ENCODE measurements around the gene BCL10. TPM values are rescaled to one million over a fixed set of nuclear protein-coding genes. Genes with fewer than 3 reads are reported as not detected.
A peak's percentile ranks its signal among the peaks of the same experiment; 100 is the strongest.

BCL10 gene
- total RNA-seq (2021; ENCODE audit: unreplicated experiment) (33.8 TPM), Bru-seq, nascent RNA (percentile 96 among the genes with signal in this experiment), BruChase-seq, experiment 1, labeled RNA remaining after a 6-hour chase (percentile 83 among the genes with signal in this experiment), BruChase-seq, experiment 2, labeled RNA remaining after a 2-hour chase (percentile 95 among the genes with signal in this experiment)
- polyA plus RNA-seq (2012), result 10.7 and 12.1 TPM in 2 replicates
- long read RNA-seq, transcript BCL10-202 (3 exons, 776 nt), result minor isoform, 5 of 145 reads
- long read RNA-seq, transcript BCL10-203 (3 exons, 2,833 nt), result major isoform, 121 of 145 reads
- long read RNA-seq, partial matches to known transcripts, result 6 of 145 reads
- long read RNA-seq, other reads (novel, unspliced or antisense), result 12 of 145 reads

GRCh38 chr1:85276215-85276977 lies at the start of gene BCL10:
Gene BCL10 (minus strand): TSS chr1:85276632. CDS start chr1:85276352, 280 bp downstream.
- Histone ChIP-seq H3K36me3 (ENCODE audit: control insufficient read depth in 1 of 2, insufficient read depth in 2 of 2, low read length in 2 of 2) (no peaks in the 10 kb centered on the region), H3K9me2 (ENCODE audit: insufficient read depth) (no peaks in the 10 kb centered on the region), H4K20me1 (ENCODE audit: insufficient read depth) (no peaks in the 10 kb centered on the region), H3K27ac (ENCODE audit: low read depth, low read length) (peak within 1 kb of the TSS; percentile 67), H2AFZ (ENCODE audit: low read depth, low read length, poor library complexity, severe bottlenecking) (no peak within 1 kb of the TSS), H3K4me1 (ENCODE audit: control insufficient read depth in 1 of 2, insufficient read depth in 2 of 2, low read length in 2 of 2) (peaks cover 16 to 46% of the 10 kb centered on the region in 2 experiments), H3K27me3 (ENCODE audit: insufficient read depth, low read length) (no peaks in the 10 kb centered on the region), H3K9ac (ENCODE audit: low read length) (peak within 1 kb of the TSS; percentile 75), H3K9me3 (ENCODE audit: control insufficient read depth in 1 of 2, insufficient read depth in 1 of 2, low read depth in 1 of 2, low read length in 2 of 2) (no peaks in the 10 kb centered on the region), H3K79me2 (ENCODE audit: insufficient read depth, low read length) (peaks cover 48% of the 10 kb centered on the region), H3K4me3 (replicated peaks in 1 of 2; ENCODE audit: low read depth in 1 of 2, low read length in 2 of 2) (peak within 1 kb of the TSS; percentile 67 to 70), H3K4me2 (ENCODE audit: low read length) (peak within 1 kb of the TSS; percentile 87)
- peak; percentile 96 for DNase-seq (ENCODE audit: low read depth, low spot score)
- ChIA-PET POLR2A (interaction anchor here (0.6 to 2.0 kb wide), 11 partner anchors 8 to 305 kb away, joined by 3 to 9 read pairs (median 4); partner anchors contain the start of genes C1orf52 and CCN1), RAD21 (ENCODE audit: low non-redundant PET in 1 of 2, low total read pairs in 2 of 2, uncharacterized antibody in 2 of 2, unreplicated experiment in 2 of 2) (interaction anchor here (0.7 to 1.5 kb wide), 3 partner anchors 17 to 332 kb away, joined by 3 to 6 read pairs (median 4); partner anchors contain the start of gene C1orf52 (in 1 of the 2)), CTCF (interaction anchor here (0.5 to 3.0 kb wide), 9 partner anchors 12 to 418 kb away, joined by 3 to 24 read pairs (median 3); partner anchors contain the start of gene C1orf52)
- ATAC-seq, result peak; percentile 98
- no TSS peak for BruUV-seq (replicated peaks)
- intact Hi-C loops (cut with micrococcal nuclease), result no loop called here
- TF ChIP-seq EGR1 (IDR thresholded peaks at IDR 0.05; ENCODE audit: low read depth) (peak; percentile 61), POLR2AphosphoS5 (IDR thresholded peaks at IDR 0.05; ENCODE audit: low read depth, low read length) (peak; percentile 86), CEBPB (IDR thresholded peaks at IDR 0.05; ENCODE audit: low read depth) (no peak), CBX3 (IDR thresholded peaks at IDR 0.05; ENCODE audit: low read depth) (peak; percentile 65), RAD21 (IDR thresholded peaks at IDR 0.05; ENCODE audit: low read depth) (no peak), ZNF274 (IDR thresholded peaks at IDR 0.05; ENCODE audit: low read depth, low read length) (no peak), EZH2phosphoT487 (IDR thresholded peaks at IDR 0.05; ENCODE audit: borderline replicate concordance) (no peak), YY1 (IDR thresholded peaks at IDR 0.05; ENCODE audit: extremely low read depth, insufficient replicate concordance, low read depth, low read length) (peak; percentile 3), MAX (IDR thresholded peaks at IDR 0.05) (peak; percentile 18), SP1 (IDR thresholded peaks at IDR 0.05; ENCODE audit: low read depth) (peak; percentile 83), SIN3A (IDR thresholded peaks at IDR 0.05; ENCODE audit: low read depth) (peak; percentile 75; the same call in 1 of the 2 replicates), JUND (IDR thresholded peaks at IDR 0.05) (no peak), SRF (IDR thresholded peaks at IDR 0.05; ENCODE audit: low read depth) (peak; percentile 100), CTCF (IDR thresholded peaks at IDR 0.05 in 2 of 3, conservative IDR thresholded peaks at IDR 0.05 in 1 of 3; ENCODE audit: borderline replicate concordance in 1 of 3, insufficient read depth in 1 of 3, low read depth in 2 of 3, low read length in 2 of 3) (no peak), ZFX (IDR thresholded peaks at IDR 0.05) (no peak), REST (IDR thresholded peaks at IDR 0.05; ENCODE audit: low read depth) (no peak), FOSL1 (IDR thresholded peaks at IDR 0.05; ENCODE audit: low read depth) (no peak), POLR2A (IDR thresholded peaks at IDR 0.05; ENCODE audit: borderline replicate concordance, extremely low read depth, insufficient read depth, insufficient read length) (peak; percentile 39), EZH2 (IDR thresholded peaks at IDR 0.05) (no peak), TCF7L2 (IDR thresholded peaks at IDR 0.05; ENCODE audit: borderline replicate concordance, extremely low read depth, insufficient read depth, insufficient read length) (no peak), ATF3 (IDR thresholded peaks at IDR 0.05) (no peak)

All from HCT116 (cell line).